Activated CD4-positive, alpha-beta T cell treated with anti-CD3 and anti-CD28 coated beads for 48 hours (primary cell): ENCODE measurements around the gene EOLA1.
"Not testable (repeated sequence)": the region's sequence is repeated elsewhere in the genome, so short reads cannot be mapped to it uniquely, and the experiment has no call there.

Source experiments
- DNase-seq: peaks from one replicate; pipeline ENCODE4 v3.0.0-alpha.2; 2020

Gene EOLA1

DNA sequence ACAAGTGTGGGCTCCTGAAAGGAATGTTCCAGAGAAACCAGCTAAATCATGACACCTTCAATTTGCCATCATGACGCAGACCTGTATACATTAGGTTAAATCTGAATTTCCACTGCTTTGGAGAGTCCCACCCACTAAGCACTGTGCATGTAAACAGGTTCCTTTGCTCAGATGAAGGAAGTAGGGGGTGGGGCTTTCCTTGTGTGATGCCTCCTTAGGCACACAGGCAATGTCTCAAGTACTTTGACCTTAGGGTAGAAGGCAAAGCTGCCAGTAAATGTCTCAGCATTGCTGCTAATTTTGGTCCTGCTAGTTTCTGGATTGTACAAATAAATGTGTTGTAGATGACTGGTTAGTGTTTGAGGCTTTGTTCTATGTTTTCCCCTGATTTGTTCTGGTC, 6.2 kb downstream of the EOLA1 start:
- not testable (repeated sequence) for DNase-seq

DNA sequence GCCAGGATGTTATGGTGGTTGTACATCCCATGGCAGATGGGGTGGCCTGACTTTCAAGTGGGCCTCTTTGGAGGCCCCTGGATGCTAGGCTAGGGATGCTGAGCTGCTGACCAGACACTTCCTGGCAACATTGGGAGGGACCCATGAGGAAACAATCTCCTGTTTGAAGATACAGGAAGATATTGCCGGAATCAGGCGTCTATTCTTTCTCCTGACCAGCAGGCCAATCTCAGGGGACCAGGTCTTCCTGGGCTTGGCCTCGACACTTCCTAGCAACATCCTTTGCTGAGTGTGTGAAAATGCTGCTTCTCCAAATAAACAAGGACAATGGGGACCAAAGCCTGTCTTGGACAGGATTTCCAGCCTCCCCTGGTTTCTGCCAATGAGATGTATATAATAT, 7.0 kb downstream of the EOLA1 start:
- not testable (repeated sequence) for DNase-seq

DNA sequence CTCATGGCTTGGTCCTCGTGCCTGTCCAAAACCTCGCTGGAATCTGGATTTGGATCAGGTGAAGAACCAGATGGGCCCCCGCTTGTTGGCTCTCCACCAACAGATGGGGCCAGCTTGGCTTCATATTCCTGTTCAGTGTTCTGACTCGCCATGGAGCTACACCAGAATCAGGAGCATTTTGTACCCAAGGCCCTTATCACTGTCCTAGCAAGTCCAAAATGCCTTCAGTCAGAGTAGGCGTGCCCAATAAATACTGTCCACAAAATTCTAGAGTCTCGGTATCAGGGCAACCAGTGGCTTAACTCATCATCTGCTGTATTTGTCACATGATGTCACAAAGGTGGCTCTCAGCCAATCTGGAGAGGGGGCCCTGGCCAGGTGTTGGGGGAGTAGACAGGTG, 8.9 kb downstream of the EOLA1 start, which contains the start of gene HSFX3:
Gene HSFX3 (minus strand): TSS at position 224 of the 400 bp plus-strand sequence. CDS start 72 bp downstream, at position 152.
- not testable (repeated sequence) for DNase-seq

DNA sequence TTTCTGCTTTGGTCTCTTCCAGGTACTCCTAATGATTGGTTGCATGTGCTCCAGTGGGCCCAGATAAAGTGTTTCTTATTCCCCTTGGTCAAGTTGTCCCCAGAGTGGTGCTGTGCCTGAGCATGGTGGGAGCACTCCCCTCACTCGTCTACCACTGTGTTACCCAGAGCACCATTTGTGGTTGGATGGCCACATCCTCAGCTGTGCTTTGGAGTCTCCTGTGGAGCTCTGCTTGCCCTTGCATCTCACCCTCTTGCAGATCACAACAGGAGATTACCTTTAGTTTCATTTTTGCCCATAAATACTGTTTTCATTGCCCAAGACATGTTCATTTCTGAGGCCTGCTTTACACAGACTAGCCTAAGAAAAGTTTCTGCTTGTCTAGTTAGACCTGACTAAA, 9.6 kb downstream of the EOLA1 start:
- DNase-seq, result not testable (repeated sequence)

DNA sequence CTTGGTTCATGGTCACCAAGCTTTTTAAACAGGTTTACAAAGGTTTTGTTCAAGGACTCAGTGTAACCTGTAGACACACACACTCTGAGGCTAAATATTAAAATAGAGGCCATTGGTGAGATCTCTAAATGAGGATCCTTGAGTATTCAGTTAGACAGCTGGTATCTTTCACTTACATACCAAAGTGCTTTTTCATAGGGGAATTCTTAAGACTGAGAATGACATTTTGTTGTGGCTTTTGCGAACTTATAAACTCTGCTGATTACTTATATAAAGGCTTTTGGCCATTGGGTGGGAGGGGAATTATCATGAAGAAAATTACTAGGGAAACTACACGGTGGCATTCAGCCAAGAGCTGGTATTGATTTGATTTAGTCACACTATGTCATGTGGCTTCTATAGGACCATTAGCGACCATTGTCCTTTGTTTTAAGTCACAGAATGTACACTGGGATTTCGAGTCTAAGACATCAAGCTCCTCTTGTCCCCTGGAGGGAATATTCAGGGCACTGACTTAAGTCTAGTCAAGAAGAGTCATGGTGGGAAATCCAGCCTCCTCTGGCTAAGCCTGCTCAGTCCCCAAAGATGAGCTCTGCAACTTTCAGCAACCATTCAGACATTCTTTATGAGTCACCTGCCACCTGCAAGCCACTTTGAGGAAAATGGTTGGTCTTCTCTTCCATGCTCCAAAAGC, 10.6 kb downstream of the EOLA1 start:
- not testable (repeated sequence) for DNase-seq

DNA sequence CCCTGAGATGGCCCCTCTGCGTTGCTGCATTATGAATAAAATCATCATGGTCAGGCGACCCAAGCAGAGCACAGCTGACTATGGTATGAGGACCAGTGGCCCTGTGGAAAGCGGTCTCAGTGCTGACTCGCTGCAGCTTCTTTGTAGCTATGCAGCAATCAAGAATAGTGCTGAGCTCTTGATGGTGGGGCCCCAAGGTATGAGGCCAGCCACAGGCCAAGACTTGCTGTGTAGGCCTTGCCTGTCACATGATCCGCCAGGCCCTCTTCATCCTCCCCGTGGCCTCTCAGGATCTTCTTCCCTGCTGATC, 11.1 kb downstream of the EOLA1 start:
- not testable (repeated sequence) for DNase-seq

DNA sequence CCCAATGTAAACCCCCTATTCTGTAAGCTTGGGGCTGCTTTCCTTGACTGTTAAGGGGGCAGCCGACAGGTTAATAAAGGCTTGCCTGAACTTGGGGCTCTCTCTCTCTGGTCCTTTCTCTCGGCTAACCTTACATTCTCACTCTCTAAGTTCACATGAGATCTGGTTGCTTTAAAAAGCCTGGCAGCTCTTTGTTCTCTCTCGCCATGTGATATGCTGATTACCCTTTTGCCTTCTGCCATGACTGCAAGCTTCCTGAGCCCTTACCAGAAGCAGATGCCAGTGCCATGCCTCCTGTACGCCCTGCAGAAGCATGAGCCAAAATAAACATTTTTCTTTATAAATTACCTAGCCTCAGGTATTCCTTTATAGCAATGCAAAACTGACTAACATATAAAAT, 14.4 kb downstream of the EOLA1 start:
- not testable (repeated sequence) for DNase-seq

DNA sequence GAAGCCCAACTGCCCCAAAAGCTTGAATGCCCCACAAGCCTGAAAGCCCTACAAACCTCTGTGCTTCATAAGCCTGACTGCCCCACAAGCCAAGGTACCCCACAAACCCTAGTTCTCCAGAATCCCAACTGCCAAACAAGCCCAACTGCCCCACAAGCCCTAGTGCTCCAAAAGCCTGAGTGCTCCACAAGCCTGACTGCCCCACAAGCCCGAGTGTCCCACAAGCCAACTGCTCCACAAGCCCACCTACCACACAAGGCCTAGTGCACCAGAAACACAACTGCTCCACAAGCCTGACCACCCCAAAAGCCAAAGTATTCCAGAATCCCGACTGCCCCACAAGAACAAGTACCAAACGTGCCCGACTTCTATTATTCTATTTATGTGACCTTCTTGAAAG, 22.5 kb downstream of the EOLA1 start:
- DNase-seq, result no peak

DNA sequence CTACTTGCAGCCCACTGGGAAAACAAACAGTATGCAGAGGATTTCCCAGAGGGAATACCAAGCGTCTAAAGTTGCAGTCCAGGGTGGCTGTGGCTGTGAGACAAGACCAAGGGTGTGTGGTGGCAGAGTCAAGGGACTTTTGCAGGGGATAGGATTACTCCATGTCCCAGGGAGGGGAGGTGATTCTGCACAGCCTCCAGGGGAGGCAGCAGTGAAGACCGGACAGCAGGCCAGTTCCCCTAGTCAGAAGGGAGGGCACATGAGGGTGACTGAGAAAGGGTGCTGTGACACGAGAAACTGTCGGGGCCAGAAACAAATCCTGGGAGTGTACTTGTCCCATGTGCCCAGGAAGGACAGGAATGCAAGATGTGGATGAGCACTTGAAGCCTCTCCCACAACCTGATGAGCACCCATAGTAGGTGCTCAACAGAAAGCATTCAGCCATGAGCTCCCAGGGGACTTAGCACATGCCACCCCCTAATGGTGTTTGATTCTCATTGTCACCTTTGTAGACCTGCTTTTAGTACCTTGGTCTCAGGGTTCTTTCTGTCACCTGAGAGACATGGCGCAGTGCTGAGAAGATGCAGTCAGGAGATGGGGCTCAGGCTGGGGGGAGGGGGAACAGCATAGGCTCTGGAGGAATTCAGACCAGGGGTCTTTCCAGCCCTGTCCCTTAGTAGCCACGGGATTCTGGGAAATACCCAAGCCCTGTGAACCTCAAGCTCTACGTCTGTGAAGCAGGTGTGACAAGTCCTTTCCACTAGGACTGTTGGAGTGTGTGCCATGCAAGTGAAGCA, 27.0 kb downstream of the EOLA1 start:
- DNase-seq, result no peak

DNA sequence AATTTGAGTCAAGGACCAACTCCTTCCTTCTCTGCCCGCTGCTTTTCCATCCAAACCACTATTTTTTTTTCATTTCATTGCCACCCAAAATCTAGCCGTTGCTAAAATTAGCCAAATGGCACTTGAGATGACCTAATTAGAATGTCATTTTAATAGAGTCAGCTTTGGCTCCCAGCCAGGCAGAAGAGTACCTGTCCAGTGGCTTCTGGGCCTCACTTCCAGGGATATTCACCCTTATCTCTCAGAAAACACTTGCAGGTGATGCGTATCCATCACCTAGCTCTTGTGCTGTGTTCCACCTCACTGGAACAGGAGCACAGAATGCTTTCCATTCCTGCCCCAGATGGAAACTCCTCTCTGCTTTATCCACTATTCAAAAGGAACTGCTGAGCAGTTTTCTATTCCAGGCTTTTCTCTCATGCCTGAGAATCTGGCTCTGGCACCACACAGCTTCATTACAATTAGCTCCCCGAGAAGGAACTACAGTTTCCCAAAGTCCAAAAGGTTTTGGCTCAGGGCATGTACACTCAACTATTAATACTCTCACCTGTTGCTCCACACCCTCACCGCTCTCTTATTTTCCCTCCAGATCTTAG, 28.0 kb downstream of the EOLA1 start:
- DNase-seq, result no peak

DNA sequence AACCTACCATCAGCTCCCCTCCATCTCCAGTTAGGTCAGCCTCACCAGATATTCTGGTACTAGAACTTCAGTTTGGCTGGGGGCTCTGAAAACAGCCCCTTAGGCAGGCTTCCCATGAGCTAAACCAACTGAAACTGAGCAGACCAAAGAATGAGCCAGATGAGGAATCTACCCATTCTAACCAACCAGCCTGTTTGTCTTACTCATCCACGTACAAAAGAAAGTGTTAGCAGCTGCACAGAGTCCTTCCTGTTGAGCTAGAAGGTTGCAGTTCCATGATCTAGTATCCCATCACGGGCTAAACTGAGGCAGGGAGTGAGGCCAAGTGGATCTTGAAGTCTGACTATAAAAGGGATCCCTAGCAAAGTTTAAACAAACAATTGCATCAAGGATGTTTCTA, 29.0 kb downstream of the EOLA1 start:
- no peak for DNase-seq

DNA sequence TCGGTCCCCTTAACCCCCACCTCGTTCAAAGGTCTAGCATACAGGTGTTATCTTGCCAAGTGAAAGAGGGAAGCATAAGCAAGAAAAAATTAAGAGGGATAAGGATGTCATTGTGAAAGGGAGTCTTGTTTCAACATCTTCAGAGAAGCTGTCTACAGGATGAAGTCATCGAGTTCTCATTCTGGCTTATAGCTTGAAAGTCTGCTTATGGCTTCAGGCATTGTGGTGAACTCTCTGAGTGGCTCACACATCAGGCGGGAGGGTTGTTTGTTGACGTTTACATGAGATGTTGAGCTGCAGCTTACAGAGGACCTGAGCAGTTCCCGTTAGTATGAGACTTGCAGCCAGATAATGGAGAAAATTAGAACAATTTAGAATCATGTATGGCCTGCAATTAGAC, 29.9 kb downstream of the EOLA1 start:
- DNase-seq, result no peak

DNA sequence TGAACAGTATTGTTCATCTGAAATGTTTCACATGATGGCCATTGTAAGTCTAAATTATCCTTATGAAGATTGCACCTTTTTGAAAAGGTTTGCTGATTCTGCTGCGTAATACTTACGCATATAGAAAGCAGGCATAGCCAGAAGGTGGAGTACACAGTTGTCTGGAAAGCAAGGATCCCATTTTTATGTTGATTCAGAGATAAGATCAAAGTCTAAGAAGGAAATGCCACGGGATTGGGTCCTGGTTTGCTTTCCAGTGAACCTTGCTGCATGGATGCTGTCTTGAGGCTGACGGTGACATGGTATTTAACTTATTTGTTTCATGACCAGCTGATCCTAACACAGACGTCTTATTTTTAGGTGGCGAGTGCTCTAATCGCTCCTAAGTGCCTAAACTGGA, 31.0 kb downstream of the EOLA1 start:
- no peak for DNase-seq

DNA sequence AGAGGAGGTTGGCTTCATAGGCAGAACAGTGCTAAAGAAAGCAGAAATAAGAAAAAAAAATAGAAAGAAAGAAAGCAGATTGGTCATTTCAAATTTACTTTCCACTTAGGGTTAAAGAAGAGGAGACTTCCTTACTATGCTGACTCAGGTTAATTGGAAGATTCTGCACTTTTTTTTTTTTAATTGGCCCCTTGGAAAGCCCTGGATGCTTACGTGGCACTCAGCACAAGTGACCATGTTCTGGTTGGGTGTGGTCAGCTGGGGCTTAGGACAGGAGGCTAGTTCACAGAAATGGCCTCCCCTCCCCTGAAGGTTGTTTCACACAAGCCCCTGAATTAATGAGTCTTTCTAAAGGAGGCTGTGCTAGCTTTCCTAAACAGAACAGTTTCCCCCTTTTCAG, 31.9 kb downstream of the EOLA1 start:
- no peak for DNase-seq

DNA sequence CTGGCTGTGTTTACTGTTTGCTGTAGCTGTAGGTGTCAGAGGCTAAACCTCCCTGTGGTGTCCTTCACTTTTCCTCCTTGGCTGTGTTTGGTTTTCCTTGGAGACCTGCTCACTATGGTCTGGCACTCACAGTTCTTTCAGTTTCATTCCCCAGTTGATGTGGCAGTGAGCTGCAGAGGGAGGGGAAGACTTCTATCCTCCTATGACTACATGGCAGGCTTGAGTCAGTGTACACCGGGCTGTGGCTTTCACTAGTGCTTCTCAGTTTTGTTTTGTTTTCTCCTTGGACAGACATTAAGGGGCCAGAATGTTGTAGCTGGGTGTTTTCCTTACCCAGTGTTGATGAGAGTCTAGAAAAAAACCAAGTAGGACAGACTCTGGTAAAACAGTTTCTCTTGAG, 32.6 kb downstream of the EOLA1 start:
- DNase-seq, result not testable (repeated sequence)

DNA sequence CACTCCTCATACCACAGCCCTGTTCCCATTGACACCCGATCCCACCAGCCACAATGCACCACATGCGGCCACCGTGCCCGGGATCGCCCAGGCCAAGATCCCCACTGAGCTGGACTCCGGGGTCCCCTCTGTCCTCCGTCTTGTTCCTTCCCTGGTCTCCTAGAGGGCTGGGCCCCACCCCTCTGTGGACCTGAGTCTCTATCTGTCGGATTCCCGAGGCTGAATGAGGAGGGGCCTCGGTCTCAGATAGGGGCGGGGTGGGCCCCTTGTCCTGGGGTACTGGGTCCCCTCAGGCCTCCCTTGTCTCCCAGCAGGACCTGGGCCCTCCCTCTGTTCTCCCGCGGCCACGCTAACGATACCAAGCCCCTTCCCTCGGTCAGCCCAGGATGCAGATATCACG, 44.8 kb downstream of the EOLA1 start:
- not testable (repeated sequence) for DNase-seq

DNA sequence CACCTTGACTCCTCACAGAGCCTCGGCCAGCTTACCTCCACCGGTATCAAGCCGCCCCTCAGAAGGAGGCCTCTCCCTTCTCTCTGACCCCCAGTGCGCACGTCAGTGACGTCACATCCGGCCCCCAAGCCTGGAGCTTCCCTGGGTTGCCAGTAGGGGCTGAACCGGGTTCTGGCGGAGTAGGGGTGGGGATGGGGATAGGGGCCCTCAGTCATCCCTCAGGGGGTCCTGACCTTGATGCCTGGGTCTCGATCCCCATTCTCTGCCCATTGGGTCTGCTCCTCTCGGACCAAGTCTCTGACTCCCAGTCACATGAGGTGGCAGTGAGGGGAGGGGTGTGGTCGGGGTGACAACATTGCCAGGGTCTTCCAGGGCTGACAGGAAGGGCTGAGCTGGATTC, 46.5 kb downstream of the EOLA1 start, which contains the start of gene MAGEA9B:
Gene MAGEA9B (minus strand): TSS at position 101 of the 400 bp plus-strand sequence. CDS start 4,280 bp downstream, outside the sequence.
- DNase-seq, result not testable (repeated sequence)

DNA sequence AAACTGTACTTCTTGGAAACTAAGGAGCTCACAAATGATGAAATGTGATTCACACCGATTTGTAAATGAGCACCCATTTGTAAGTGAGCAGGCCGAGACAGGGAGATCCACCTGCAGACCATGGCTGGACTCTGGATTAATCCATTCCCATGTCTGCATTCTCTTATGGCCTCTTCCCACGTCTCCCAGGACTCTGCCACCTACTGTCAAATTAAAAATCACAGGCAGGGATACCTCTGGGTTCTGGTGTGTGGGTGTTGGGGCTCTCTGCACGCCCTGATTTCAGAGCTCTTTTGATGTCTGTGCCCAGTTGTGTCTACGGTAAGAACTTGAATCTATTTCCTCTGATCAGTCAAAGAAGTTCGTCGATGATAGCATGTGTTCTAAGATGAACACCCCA, 50.2 kb downstream of the EOLA1 start:
- DNase-seq, result not testable (repeated sequence)

DNA sequence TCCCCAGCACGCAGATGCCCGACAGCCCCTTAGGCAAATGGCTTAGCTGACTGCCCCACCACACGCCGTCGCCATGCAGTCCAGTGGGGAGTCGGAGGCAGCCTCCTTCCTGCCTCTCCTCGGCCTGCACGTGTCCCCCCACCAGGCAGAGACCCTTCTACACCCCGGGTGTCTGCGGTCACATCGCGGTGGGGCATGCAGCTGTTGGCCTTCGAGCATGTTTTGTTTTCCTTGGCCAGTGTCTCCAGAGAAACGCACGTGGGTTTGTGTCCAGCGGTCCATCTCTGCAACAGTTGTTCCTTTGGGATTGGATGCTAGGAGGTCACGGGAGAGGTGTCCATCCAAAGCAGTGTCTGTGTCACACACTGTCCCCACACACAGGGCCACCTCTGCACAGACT, 54.4 kb downstream of the EOLA1 start, which contains the start of gene HSFX2:
Gene HSFX2 (minus strand): TSS at position 101 of the 400 bp plus-strand sequence. CDS start 614 bp downstream, outside the sequence.
- DNase-seq, result not testable (repeated sequence)

DNA sequence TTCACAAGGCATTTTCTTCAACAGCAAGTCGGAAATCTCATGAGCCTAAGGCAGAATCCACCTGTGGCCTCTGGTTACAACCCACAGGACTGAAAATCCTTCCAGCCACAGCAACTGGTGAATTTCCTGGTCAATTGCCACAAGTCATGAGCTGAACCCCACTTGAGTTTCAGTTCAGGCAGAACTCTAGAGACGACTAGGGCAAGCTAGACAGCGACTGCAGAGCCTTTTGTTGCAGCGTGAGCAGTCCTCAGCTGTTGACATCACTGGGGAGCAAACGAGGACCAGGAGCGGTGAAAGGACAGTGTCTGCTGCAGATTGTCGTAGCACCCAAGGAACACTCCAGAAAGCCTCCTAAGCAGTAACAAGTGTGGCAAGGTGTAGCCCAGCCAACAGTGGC, 55.1 kb downstream of the EOLA1 start:
- not testable (repeated sequence) for DNase-seq
